SK-N-SH (cell line): ENCODE data around the gene RNF212. TPM values are rescaled to one million over a fixed set of nuclear protein-coding genes. Genes with fewer than 3 reads are reported as not detected.
A peak's percentile ranks its signal among the peaks of the same experiment; 100 is the strongest.

Source experiments
- CTCF ChIA-PET: fragments of 300-600, 350-600 bp; formaldehyde crosslinking; extraction: SDS; loops from one replicate; lab custom pipeline; 2021; lab: Yijun Ruan, JAX
- POLR2A ChIA-PET: fragments of 350-600 bp; sonication (Branson Sonifier 250); formaldehyde crosslinking; extraction: SDS; loops from one replicate; lab custom pipeline; 2020; ENCODE audit warnings: antibody characterized with exemption, inconsistent platforms; lab: Yijun Ruan, JAX
- DNase-seq: peaks from one replicate; pipeline ENCODE4 v3.0.0; 2012
- H2AFZ ChIP-seq: fragments of 200-600 bp; sonication (generic); 2 replicates; pipeline ENCODE4 v1.8.1; 2016; ENCODE audit warnings: antibody characterized with exemption, mild to moderate bottlenecking, low read depth
- H3F3A ChIP-seq: fragments of 200-600 bp; sonication (generic); replicated peaks from 2 replicates; pipeline ENCODE3; 2016; ENCODE audit warnings: antibody characterized with exemption, mild to moderate bottlenecking; ENCODE audit not compliant: insufficient read depth
- H3K27ac ChIP-seq, 2 experiments: fragments of 200-500 bp in 1 of 2; fragments of 200-600 bp in 1 of 2; sonication (Bioruptor generic) in 1 of 2; sonication (generic), shearing (Covaris generic) in 1 of 2; 2 replicates each; pipeline versions ENCODE4 v1.5.1 to v1.6.1; 2014 to 2016; ENCODE audit warnings: low read depth in 2 of 2, inconsistent platforms in 1 of 2, low read length in 1 of 2, mild to moderate bottlenecking in 1 of 2, mixed read lengths in 1 of 2
- H3K27me3 ChIP-seq: fragments of 200-600 bp; sonication (generic), shearing (Covaris generic); 2 replicates; pipeline ENCODE4 v1.6.1; 2016; ENCODE audit warnings: mixed run types; ENCODE audit not compliant: insufficient read depth
- H3K36me3 ChIP-seq, 2 experiments: fragments of 200-500 bp in 1 of 2; fragments of 200-600 bp in 1 of 2; sonication (Bioruptor generic) in 1 of 2; sonication (generic) in 1 of 2; replicated peaks in 1 of 2; 2 replicates each; pipeline versions ENCODE3 to v1.5.1; 2014 to 2016; ENCODE audit warnings: low read length in 1 of 2, mild to moderate bottlenecking in 1 of 2; ENCODE audit not compliant: insufficient read depth in 2 of 2, control insufficient read depth in 1 of 2
- H3K4me1 ChIP-seq, 2 experiments: fragments of 200-500 bp in 1 of 2; fragments of 200-600 bp in 1 of 2; sonication (Bioruptor generic) in 1 of 2; sonication (generic), shearing (Covaris generic) in 1 of 2; 2 replicates each; pipeline versions ENCODE4 v1.5.1 to v1.6.1; 2014 to 2016; ENCODE audit warnings: low read depth in 1 of 2, low read length in 1 of 2, mixed run types in 1 of 2; ENCODE audit not compliant: insufficient read depth in 2 of 2, control insufficient read depth in 1 of 2
- H3K4me2 ChIP-seq: fragments of 200-600 bp; sonication (generic), shearing (Covaris generic); 2 replicates; pipeline ENCODE4 v1.6.1; 2017; ENCODE audit warnings: mixed run types
- H3K4me3 ChIP-seq, 2 experiments: fragments of 200-500 bp in 1 of 2; fragments of 200-600 bp in 1 of 2; sonication (Bioruptor generic) in 1 of 2; sonication (generic), shearing (Covaris generic) in 1 of 2; 2 replicates each; pipeline versions ENCODE4 v1.5.1 to v1.8.1; 2014 to 2016; ENCODE audit warnings: low read depth in 2 of 2, inconsistent platforms in 1 of 2, low read length in 1 of 2, mild to moderate bottlenecking in 1 of 2, mixed read lengths in 1 of 2, moderate library complexity in 1 of 2
- H3K79me2 ChIP-seq: fragments of 200-600 bp; sonication (generic); 2 replicates; pipeline ENCODE4 v1.8.1; 2017; ENCODE audit warnings: mild to moderate bottlenecking; ENCODE audit not compliant: insufficient read depth
- H3K9ac ChIP-seq: fragments of 200-600 bp; sonication (generic); 2 replicates; pipeline ENCODE4 v1.6.1; 2017; ENCODE audit warnings: mixed run types
- H3K9me2 ChIP-seq: fragments of 200-600 bp; sonication (generic); 2 replicates; pipeline ENCODE4 v1.6.1; 2017; ENCODE audit warnings: mixed run types
- H3K9me3 ChIP-seq: fragments of 200-600 bp; sonication (generic); 2 replicates; pipeline ENCODE4 v1.6.1; 2017; ENCODE audit warnings: mixed run types, mild to moderate bottlenecking, moderate library complexity
- H4K20me1 ChIP-seq: fragments of 200-600 bp; sonication (generic); 2 replicates; pipeline ENCODE4 v1.6.1; 2017; ENCODE audit warnings: mild to moderate bottlenecking, mixed run types; ENCODE audit not compliant: insufficient read depth
- ELF1 ChIP-seq: IDR thresholded peaks from 2 replicates; pipeline ENCODE4 v1.4.0; 2012
- EP300 ChIP-seq, 2 experiments: IDR thresholded peaks; 2 replicates each; pipeline versions ENCODE4 v1.4.0 to v1.6.1; 2012; ENCODE audit warnings: borderline replicate concordance in 1 of 2, low read depth in 1 of 2, low read length in 1 of 2
- EZH2phosphoT487 ChIP-seq: fragments of 200-600 bp; sonication (generic); IDR thresholded peaks from 2 replicates; pipeline ENCODE4 v1.6.1; 2017; ENCODE audit warnings: low read depth, mixed run types, mild to moderate bottlenecking, antibody characterized with exemption, moderate library complexity, borderline replicate concordance
- FOXJ3 ChIP-seq: sonication (generic); formaldehyde crosslinking; IDR thresholded peaks from 2 replicates; pipeline ENCODE4 v1.5.1; 2020; ENCODE audit warnings: mild to moderate bottlenecking, missing genetic modification reagents
- FOXM1 ChIP-seq: IDR thresholded peaks from 2 replicates; pipeline ENCODE4 v1.4.0; 2012; ENCODE audit warnings: low read depth, mild to moderate bottlenecking
- GABPA ChIP-seq: IDR thresholded peaks from 2 replicates; pipeline ENCODE4 v1.4.0; 2012; ENCODE audit warnings: low read depth, mild to moderate bottlenecking
- GATA2 ChIP-seq: sonication (generic); formaldehyde crosslinking; IDR thresholded peaks from 2 replicates; pipeline ENCODE4 v1.5.0; 2020; ENCODE audit warnings: mild to moderate bottlenecking, missing genetic modification reagents
- JUND ChIP-seq: IDR thresholded peaks from 2 replicates; pipeline ENCODE4 v1.4.0; 2012
- MXI1 ChIP-seq: IDR thresholded peaks from 2 replicates; pipeline ENCODE4 v1.6.1; 2012; ENCODE audit warnings: mild to moderate bottlenecking, low read depth, low read length, improper control_type of control experiment
- NRF1 ChIP-seq: IDR thresholded peaks from 2 replicates; pipeline ENCODE4 v1.6.1; 2012; ENCODE audit warnings: low read depth, mild to moderate bottlenecking, low read length
- RAD21 ChIP-seq: IDR thresholded peaks from 2 replicates; pipeline ENCODE4 v1.6.1; 2012; ENCODE audit warnings: mild to moderate bottlenecking, low read length
- RXRA ChIP-seq: IDR thresholded peaks from 2 replicates; pipeline ENCODE4 v1.4.0; 2012; ENCODE audit warnings: low read depth, mild to moderate bottlenecking, borderline replicate concordance
- SIN3A ChIP-seq: IDR thresholded peaks from 2 replicates; pipeline ENCODE4 v1.6.1; 2012; ENCODE audit warnings: low read depth, mild to moderate bottlenecking, low read length, moderate library complexity, borderline replicate concordance
- YY1 ChIP-seq: IDR thresholded peaks from 2 replicates; pipeline ENCODE4 v1.4.0; 2012; ENCODE audit warnings: low read depth, mild to moderate bottlenecking
- WGBS: methylation state at CpG from one replicate; pipeline ENCODE4 v1.1.6; 2017; ENCODE audit warnings: low lambda C conversion rate; 5-methylcytosine and 5-hydroxymethylcytosine counted together
- polyA plus RNA-seq, 3 experiments: library from polyadenylated mRNA; depleted of rRNA; stranded (reverse); fragments of >200 nt; gene quantifications; 2 replicates each; pipeline ENCODE4 v1.2.3, GENCODE V29; 2012
- TF ChIP-seq, protein P1 (sequence below): fragments of 200-600 bp; sonication (generic); IDR thresholded peaks from 2 replicates; pipeline ENCODE4 v1.6.1; 2017; ENCODE audit warnings: antibody characterized with exemption, mild to moderate bottlenecking, moderate library complexity
- TF ChIP-seq, protein P2 (sequence below): fragments of 150-350 bp; IDR thresholded peaks from 2 replicates; pipeline ENCODE4 v1.6.1; 2016; ENCODE audit warnings: mild to moderate bottlenecking, low read depth, low read length
- TF ChIP-seq, protein P3 (sequence below): IDR thresholded peaks from 2 replicates; pipeline ENCODE4; 2012
- TF ChIP-seq, protein P4 (sequence below): IDR thresholded peaks from 2 replicates; pipeline ENCODE4 v1.4.0; 2012; ENCODE audit warnings: low read depth, borderline replicate concordance
- TF ChIP-seq, protein P5 (sequence below): IDR thresholded peaks from 2 replicates; pipeline ENCODE4 v1.4.0; 2012; ENCODE audit warnings: low read depth, borderline replicate concordance

RNF212 gene
- polyA plus RNA-seq, 1 of the 3 experiments (the other 2 are of a cell fraction): 7.0 TPM

DNA sequence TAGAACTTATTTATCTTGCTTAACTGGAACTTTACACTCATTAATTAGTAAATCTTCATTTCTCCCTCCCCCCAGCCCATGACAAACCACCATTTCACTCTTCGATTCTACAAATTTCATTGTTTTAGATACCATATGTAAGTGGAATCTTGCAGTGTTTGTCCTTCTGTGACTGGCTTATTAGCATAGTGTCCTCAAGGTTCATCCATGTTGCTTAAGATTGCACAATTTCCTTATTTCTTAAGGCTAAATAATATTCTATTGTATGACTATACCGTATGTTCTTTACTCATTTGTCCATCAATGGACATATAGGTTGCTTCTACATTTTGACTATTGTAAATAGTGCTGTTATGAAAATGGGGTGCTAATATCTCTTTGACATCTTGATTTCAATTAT is 24.5 kb upstream of the RNF212 start:
- no peaks in the 10 kb centered on the region for H3K9me2 ChIP-seq
- H3K27me3 ChIP-seq: peaks cover 18% of the 10 kb centered on the region; the same call in 1 of the 2 replicates
- peaks cover 0 to 2% of the 10 kb centered on the region in 2 experiments; a peak in 1 of 4 replicates for H3K4me1 ChIP-seq
- no peak for DNase-seq
- WGBS: 65% methylated on average over 2 of the region's 2 CpGs
- no peak overlapping the region for H3K4me3 ChIP-seq
- no peak overlapping the region for H3K9ac ChIP-seq
- no peaks in the 10 kb centered on the region for H4K20me1 ChIP-seq
- 0 out of 2 replicates have a peak overlapping the region, but pooled peaks have one; percentile 31 for H2AFZ ChIP-seq
- peak overlapping the region; percentile 52; the same call in 1 of the 2 replicates for H3K4me2 ChIP-seq
- no peaks in the 10 kb centered on the region for H3F3A ChIP-seq
- H3K36me3 ChIP-seq: no peaks in the 10 kb centered on the region
- TF ChIP-seq, protein P1, sequence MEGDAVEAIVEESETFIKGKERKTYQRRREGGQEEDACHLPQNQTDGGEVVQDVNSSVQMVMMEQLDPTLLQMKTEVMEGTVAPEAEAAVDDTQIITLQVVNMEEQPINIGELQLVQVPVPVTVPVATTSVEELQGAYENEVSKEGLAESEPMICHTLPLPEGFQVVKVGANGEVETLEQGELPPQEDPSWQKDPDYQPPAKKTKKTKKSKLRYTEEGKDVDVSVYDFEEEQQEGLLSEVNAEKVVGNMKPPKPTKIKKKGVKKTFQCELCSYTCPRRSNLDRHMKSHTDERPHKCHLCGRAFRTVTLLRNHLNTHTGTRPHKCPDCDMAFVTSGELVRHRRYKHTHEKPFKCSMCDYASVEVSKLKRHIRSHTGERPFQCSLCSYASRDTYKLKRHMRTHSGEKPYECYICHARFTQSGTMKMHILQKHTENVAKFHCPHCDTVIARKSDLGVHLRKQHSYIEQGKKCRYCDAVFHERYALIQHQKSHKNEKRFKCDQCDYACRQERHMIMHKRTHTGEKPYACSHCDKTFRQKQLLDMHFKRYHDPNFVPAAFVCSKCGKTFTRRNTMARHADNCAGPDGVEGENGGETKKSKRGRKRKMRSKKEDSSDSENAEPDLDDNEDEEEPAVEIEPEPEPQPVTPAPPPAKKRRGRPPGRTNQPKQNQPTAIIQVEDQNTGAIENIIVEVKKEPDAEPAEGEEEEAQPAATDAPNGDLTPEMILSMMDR: no peak
- no peak for TF ChIP-seq GABPA
- no peak for TF ChIP-seq YY1
- no peak for TF ChIP-seq FOXJ3 (CRISPR knock-in tag)
- TF ChIP-seq EP300 (IDR thresholded peaks at IDR 0.05; ENCODE audit: borderline replicate concordance in 1 of 2, low read depth in 1 of 2, low read length in 1 of 2): no peak
- no peak for TF ChIP-seq RXRA
- no peak for TF ChIP-seq EZH2phosphoT487
- TF ChIP-seq, protein P2, sequence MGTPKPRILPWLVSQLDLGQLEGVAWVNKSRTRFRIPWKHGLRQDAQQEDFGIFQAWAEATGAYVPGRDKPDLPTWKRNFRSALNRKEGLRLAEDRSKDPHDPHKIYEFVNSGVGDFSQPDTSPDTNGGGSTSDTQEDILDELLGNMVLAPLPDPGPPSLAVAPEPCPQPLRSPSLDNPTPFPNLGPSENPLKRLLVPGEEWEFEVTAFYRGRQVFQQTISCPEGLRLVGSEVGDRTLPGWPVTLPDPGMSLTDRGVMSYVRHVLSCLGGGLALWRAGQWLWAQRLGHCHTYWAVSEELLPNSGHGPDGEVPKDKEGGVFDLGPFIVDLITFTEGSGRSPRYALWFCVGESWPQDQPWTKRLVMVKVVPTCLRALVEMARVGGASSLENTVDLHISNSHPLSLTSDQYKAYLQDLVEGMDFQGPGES: no peak
- no peak for TF ChIP-seq MXI1
- TF ChIP-seq GATA2: no peak
- no peak for TF ChIP-seq RAD21
- TF ChIP-seq NRF1: no peak
- TF ChIP-seq, protein P3, sequence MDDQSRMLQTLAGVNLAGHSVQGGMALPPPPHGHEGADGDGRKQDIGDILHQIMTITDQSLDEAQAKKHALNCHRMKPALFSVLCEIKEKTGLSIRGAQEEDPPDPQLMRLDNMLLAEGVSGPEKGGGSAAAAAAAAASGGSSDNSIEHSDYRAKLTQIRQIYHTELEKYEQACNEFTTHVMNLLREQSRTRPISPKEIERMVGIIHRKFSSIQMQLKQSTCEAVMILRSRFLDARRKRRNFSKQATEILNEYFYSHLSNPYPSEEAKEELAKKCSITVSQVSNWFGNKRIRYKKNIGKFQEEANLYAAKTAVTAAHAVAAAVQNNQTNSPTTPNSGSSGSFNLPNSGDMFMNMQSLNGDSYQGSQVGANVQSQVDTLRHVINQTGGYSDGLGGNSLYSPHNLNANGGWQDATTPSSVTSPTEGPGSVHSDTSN: no peak
- TF ChIP-seq, protein P4, sequence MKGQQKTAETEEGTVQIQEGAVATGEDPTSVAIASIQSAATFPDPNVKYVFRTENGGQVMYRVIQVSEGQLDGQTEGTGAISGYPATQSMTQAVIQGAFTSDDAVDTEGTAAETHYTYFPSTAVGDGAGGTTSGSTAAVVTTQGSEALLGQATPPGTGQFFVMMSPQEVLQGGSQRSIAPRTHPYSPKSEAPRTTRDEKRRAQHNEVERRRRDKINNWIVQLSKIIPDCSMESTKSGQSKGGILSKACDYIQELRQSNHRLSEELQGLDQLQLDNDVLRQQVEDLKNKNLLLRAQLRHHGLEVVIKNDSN: no peak
- TF ChIP-seq SIN3A: no peak
- no peak for TF ChIP-seq FOXM1
- TF ChIP-seq ELF1: no peak
- TF ChIP-seq JUND: no peak
- TF ChIP-seq, protein P5, sequence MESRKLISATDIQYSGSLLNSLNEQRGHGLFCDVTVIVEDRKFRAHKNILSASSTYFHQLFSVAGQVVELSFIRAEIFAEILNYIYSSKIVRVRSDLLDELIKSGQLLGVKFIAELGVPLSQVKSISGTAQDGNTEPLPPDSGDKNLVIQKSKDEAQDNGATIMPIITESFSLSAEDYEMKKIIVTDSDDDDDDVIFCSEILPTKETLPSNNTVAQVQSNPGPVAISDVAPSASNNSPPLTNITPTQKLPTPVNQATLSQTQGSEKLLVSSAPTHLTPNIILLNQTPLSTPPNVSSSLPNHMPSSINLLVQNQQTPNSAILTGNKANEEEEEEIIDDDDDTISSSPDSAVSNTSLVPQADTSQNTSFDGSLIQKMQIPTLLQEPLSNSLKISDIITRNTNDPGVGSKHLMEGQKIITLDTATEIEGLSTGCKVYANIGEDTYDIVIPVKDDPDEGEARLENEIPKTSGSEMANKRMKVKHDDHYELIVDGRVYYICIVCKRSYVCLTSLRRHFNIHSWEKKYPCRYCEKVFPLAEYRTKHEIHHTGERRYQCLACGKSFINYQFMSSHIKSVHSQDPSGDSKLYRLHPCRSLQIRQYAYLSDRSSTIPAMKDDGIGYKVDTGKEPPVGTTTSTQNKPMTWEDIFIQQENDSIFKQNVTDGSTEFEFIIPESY: no peak
- POLR2A ChIA-PET: no interaction called here
- no peak overlapping the region for H3K27ac ChIP-seq
- no peaks in the 10 kb centered on the region for H3K9me3 ChIP-seq
- CTCF ChIA-PET: interaction anchor here (1.0 to 1.5 kb wide), 2 partner anchors 30 to 375 kb away, joined by 4 to 8 read pairs; no protein-coding TSS in a partner anchor
- H3K79me2 ChIP-seq: no peaks in the 10 kb centered on the region
